ENCODE results near the gene CCNF. TPM values are rescaled to one million over a fixed set of nuclear protein-coding genes. Genes with fewer than 3 reads are reported as not detected.
"Not testable (repeated sequence)": the region's sequence is repeated elsewhere in the genome, so short reads cannot be mapped to it uniquely, and the experiment has no call there.

The CCNF gene
- total RNA-seq, 4 donors from 2014 or later, result 0.27 to 2.1 (median 0.82) TPM

- H3K36me3 ChIP-seq, result no peaks in the 10 kb centered on the region
- ATAC-seq, result no peak
- WGBS, 2 donors (ENCODE audit: low coverage in 1 of 2), result 87 to 95% methylated on average over 3 of the region's 3 CpGs
- no peak overlapping the region for H3K4me3 ChIP-seq
- H3K9me3 ChIP-seq, result no peaks in the 10 kb centered on the region
- no peak overlapping the region for H3K27ac ChIP-seq
- H3K27me3 ChIP-seq, result peaks cover 14% of the 10 kb centered on the region
- TF ChIP-seq CTCF (IDR thresholded peaks at IDR 0.05) (no peak), POLR2AphosphoS5 (IDR thresholded peaks at IDR 0.05) (no peak), EP300 (IDR thresholded peaks at IDR 0.05) (no peak), POLR2A (IDR thresholded peaks at IDR 0.05) (no peak)
- H3K4me1 ChIP-seq, result peaks cover 0 to 44% (median 21%) of the 10 kb centered on the region in 3 donors
Observed at GRCh38 chr16:2477327-2477726, 48.1 kb downstream of the CCNF start.

DNA sequence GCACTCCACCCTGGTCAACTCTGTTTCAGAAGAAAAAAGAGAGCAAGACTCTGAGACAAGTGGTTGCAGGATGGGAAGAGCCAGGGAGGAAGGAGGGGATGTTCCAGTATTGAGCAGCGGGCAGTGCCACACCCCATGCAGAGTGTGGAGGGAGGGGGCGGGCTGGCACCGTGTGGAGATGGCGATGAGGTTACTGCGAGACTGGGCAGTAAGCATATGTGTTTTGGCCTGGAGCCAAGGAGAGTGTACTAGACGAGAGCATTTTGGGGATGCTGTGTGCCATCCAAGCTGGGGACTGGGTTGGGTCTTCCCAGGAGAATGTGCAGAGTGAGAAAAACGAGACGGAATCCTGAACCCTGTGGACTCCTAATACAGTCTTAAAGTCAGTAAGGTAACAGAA, 49.0 kb downstream of the CCNF start:
- 68 to 75% methylated on average over 4 to 8 of the region's 8 CpGs for WGBS, 2 donors (ENCODE audit: low coverage in 1 of 2)
- peaks cover 5% of the 10 kb centered on the region for H3K27me3 ChIP-seq
- H3K4me3 ChIP-seq, result no peak overlapping the region
- ATAC-seq, result no peak
- no peaks in the 10 kb centered on the region for H3K9me3 ChIP-seq
- no peak overlapping the region for H3K27ac ChIP-seq
- no peaks in the 10 kb centered on the region for H3K36me3 ChIP-seq
- peaks cover 0 to 45% (median 26%) of the 10 kb centered on the region in 3 donors for H3K4me1 ChIP-seq
- TF ChIP-seq EP300 (IDR thresholded peaks at IDR 0.05) (no peak), POLR2A (IDR thresholded peaks at IDR 0.05) (no peak), POLR2AphosphoS5 (IDR thresholded peaks at IDR 0.05) (no peak), CTCF (IDR thresholded peaks at IDR 0.05) (no peak)

DNA sequence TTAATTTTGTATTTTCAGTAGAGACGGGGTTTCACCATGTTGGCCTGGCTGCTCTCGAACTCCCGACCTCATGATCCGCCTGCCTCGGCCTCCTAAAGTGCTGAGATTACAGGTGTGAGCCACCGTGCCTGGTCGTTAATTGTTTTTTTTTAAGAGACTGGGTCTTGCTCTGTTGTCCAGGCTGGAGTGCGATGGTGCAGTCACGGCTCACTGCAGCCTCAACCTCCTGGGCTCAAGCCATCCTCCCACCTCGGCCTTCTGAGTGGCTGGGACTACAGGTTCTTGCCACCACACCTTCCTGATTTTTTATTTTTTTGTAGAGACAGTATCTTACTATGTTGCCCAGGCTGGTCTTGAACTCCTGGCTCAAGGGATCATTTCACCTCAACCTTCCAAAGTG, 50.7 kb downstream of the CCNF start:
- not testable (repeated sequence) for ATAC-seq, H3K27ac ChIP-seq, H3K4me3 ChIP-seq, H3K27me3 ChIP-seq, H3K36me3 ChIP-seq, H3K9me3 ChIP-seq
- WGBS, 2 donors (ENCODE audit: low coverage in 1 of 2), result 90% methylated on average over 8 of the region's 10 CpGs; no CpG with 5 or more reads in 1 of the 2 donors
- peaks cover 0 to 48% (median 21%) of the 10 kb centered on the region in 3 donors for H3K4me1 ChIP-seq

DNA sequence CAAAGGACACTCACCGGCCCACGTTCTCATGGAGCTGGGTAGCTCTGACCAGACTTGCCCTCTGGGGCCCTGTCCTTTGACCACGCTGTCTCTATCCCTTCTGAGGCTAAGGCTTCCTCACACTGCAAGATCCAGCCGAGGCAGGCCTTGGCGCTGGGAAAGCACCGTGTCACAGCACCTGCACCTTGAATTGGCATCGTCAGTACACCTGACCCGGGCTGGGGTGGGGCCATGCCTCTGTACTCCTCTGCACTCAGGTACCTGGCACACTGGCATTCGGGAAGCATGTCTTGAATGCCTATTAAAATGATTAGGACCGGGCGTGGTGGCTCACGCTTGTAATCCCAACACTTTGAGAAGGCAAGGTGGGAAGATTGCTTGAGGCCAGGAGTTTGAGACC, 51.7 kb downstream of the CCNF start:
- TF ChIP-seq POLR2AphosphoS5 (IDR thresholded peaks at IDR 0.05) (no peak), EP300 (IDR thresholded peaks at IDR 0.05) (no peak), CTCF (IDR thresholded peaks at IDR 0.05) (no peak), POLR2A (IDR thresholded peaks at IDR 0.05) (no peak)
- Histone ChIP-seq H3K27ac (no peak overlapping the region), H3K4me3 (no peak overlapping the region), H3K9me3 (no peaks in the 10 kb centered on the region), H3K27me3 (no peaks in the 10 kb centered on the region), H3K36me3 (peaks cover 0 to 4% of the 10 kb centered on the region in 2 donors), H3K4me1 (peaks cover 0 to 42% (median 15%) of the 10 kb centered on the region in 3 donors)
- 82 to 83% methylated on average over 3 to 6 of the region's 12 CpGs for WGBS, 2 donors (ENCODE audit: low coverage in 1 of 2)
- no peak for ATAC-seq

- H3K36me3 ChIP-seq, result peaks cover 0 to 8% of the 10 kb centered on the region in 2 donors
- WGBS, 2 donors (ENCODE audit: low coverage in 1 of 2), result 90% methylated on average over 2 of the region's 7 CpGs; no CpG with 5 or more reads in 1 of the 2 donors
- H3K27me3 ChIP-seq, result no peaks in the 10 kb centered on the region
- H3K27ac ChIP-seq, result peak overlapping the region in 2 of 4 donors; percentile 84 to 85
- no peak for TF ChIP-seq EP300 (IDR thresholded peaks at IDR 0.05)
- TF ChIP-seq POLR2AphosphoS5 (IDR thresholded peaks at IDR 0.05), result no peak
- no peak for TF ChIP-seq CTCF (IDR thresholded peaks at IDR 0.05)
- no peak for TF ChIP-seq POLR2A (IDR thresholded peaks at IDR 0.05)
- no peaks in the 10 kb centered on the region for H3K9me3 ChIP-seq
- ATAC-seq, result no peak
- no peak overlapping the region for H3K4me3 ChIP-seq
- peaks cover 0 to 42% (median 10%) of the 10 kb centered on the region in 3 donors for H3K4me1 ChIP-seq
Observed at GRCh38 chr16:2481676-2482075, 52.4 kb downstream of the CCNF start.
